ENCODE results near the gene SHC1.

SHC1 gene

GRCh38 chr1:154952664-154953063, 17.9 kb downstream of the SHC1 start:
- DNase-seq (ENCODE audit: low read depth) = no peak
- TF ChIP-seq, protein P1, sequence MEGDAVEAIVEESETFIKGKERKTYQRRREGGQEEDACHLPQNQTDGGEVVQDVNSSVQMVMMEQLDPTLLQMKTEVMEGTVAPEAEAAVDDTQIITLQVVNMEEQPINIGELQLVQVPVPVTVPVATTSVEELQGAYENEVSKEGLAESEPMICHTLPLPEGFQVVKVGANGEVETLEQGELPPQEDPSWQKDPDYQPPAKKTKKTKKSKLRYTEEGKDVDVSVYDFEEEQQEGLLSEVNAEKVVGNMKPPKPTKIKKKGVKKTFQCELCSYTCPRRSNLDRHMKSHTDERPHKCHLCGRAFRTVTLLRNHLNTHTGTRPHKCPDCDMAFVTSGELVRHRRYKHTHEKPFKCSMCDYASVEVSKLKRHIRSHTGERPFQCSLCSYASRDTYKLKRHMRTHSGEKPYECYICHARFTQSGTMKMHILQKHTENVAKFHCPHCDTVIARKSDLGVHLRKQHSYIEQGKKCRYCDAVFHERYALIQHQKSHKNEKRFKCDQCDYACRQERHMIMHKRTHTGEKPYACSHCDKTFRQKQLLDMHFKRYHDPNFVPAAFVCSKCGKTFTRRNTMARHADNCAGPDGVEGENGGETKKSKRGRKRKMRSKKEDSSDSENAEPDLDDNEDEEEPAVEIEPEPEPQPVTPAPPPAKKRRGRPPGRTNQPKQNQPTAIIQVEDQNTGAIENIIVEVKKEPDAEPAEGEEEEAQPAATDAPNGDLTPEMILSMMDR (conservative IDR thresholded peaks at IDR 0.05; ENCODE audit: low read length) = no peak
- no peak overlapping the region for H3K4me3 ChIP-seq (ENCODE audit: low read length)

DNA sequence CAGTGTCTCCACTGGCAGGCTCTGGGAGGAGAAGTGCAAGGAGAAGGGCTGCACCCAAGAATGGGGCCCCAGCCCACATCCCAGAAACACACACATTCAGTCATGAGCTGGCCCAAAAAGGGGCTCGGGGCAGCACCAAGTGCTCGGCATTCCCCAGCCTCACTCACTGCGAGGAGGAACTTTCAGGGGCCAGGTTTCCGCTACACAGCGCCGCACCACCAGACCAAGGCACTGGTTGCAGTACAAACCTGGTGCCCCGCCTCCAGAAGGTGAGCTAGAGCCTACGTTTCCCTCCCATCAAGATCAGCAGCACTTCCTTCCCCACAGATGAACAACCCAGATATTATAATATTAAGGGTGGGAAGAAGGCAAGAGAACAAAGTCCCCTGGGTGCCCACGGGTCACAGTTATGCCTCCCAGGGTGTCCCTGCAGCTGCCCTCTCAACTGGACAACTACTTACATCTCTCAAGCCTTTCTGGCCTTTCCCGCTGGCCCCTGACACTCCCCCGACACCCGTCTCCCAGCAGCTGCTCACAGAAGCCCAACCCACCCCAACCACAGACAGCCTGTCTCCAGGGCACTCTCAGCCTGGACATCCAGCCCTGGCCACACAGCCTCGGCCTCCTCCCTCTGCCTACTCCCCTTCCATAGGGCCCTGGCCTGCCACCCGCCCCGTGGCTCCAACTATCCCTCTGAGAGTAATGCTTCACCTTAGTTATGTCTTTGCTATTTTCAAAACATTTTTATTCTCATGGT, 18.5 kb downstream of the SHC1 start:
- DNase-seq (ENCODE audit: low read depth) = no peak
- no peak overlapping the region for H3K4me3 ChIP-seq (ENCODE audit: low read length)
- TF ChIP-seq, protein P1 (conservative IDR thresholded peaks at IDR 0.05; ENCODE audit: low read length) = no peak

DNA sequence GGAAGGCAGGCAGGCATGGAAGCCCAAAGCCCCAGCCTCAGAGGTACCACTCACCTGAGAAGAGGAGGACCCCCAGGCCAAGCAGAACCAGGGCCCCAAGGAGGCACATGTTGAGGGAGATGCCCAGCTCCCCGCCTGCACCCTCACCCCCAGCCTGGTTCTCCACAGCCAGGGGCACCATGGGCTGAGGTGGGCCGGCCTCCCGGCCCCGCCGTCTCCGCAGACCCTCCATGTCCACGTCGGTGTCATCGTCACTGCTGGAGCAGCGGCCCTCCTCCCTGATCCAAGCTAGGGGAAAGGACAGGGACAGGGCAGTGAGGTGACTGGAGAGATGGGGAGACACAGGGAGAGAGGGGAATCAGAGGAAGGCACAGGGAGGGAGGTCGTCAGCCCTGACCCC, 22.5 kb downstream of the SHC1 start:
- TF ChIP-seq, protein P1 (conservative IDR thresholded peaks at IDR 0.05; ENCODE audit: low read length) = no peak
- no peak overlapping the region for H3K4me3 ChIP-seq (ENCODE audit: low read length)
- DNase-seq (ENCODE audit: low read depth) = no peak

GRCh38 chr1:154945962-154946850, 24.3 kb downstream of the SHC1 start:
- H3K4me3 ChIP-seq (ENCODE audit: low read length) = no peak overlapping the region
- TF ChIP-seq, protein P1 (conservative IDR thresholded peaks at IDR 0.05; ENCODE audit: low read length) = no peak
- no peak for DNase-seq (ENCODE audit: low read depth)

DNA sequence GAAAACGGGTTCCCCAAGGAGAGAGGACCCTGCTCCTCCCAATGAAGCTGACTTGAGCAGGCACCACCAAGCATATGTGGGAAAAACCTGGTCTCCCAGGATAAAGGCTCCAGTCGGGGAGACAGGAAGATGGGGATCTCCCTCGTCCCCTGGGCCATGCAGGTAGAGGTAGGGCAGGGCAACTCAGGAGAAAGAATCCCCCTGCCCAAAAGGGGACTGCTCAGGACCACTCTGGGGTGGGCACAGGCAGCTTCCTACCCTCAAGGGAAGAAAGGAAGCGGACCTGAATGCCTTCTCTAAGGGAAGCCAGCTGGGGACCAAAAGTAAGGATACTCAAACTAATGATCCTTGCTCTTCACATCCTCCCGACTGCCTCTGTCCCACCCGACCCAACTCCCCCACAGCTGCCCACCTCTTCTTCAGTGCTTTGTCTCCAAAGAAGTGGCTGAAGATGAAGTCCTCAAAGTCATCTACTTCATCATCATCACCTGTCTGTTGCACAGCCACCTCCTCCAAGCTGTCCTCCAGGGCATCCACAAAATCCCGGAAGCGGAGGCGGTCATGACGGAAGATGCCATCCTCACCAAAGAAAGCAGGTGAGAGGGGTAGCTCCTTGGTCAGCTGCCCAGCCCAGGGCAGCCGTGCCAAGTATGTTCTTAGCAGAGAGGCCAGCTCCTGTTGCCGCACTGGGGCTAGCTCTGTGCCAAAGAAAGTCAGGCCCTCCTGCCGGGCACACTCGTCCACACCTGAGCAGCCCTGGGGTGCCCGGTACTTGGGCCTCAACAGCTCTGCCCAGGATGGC, 25.2 kb downstream of the SHC1 start:
- no peak overlapping the region for H3K4me3 ChIP-seq (ENCODE audit: low read length)
- no peak for DNase-seq (ENCODE audit: low read depth)
- TF ChIP-seq, protein P1 (conservative IDR thresholded peaks at IDR 0.05; ENCODE audit: low read length) = no peak

- no peak overlapping the region for H3K4me3 ChIP-seq (ENCODE audit: low read length)
- no peak for DNase-seq (ENCODE audit: low read depth)
- TF ChIP-seq, protein P1 (conservative IDR thresholded peaks at IDR 0.05; ENCODE audit: low read length) = no peak
These were observed 26.0 kb downstream of the SHC1 start for GRCh38 chr1:154944401-154945159.

Data from AG10803 (cell line).